GM12874 (cell line): ENCODE measurements around the gene FOXE3.

Experiments used
- CTCF ChIP-seq: IDR thresholded peaks from 2 replicates; pipeline ENCODE4 v1.5.1; 2011; ENCODE audit warnings: low read depth, mild to moderate bottlenecking, control low read depth, low read length, moderate library complexity; ENCODE audit not compliant: insufficient read depth

Gene FOXE3

GRCh38 chr1:47403321-47403910 is 12.7 kb upstream of the FOXE3 start:
- TF ChIP-seq CTCF: no peak

GRCh38 chr1:47405697-47406096 is 10.4 kb upstream of the FOXE3 start:
- TF ChIP-seq CTCF: no peak

GRCh38 chr1:47406966-47407365 is 9.1 kb upstream of the FOXE3 start:
- no peak for TF ChIP-seq CTCF

GRCh38 chr1:47407481-47407880 is 8.6 kb upstream of the FOXE3 start:
- no peak for TF ChIP-seq CTCF

GRCh38 chr1:47409311-47410067 is 6.6 kb upstream of the FOXE3 start:
- no peak for TF ChIP-seq CTCF

GRCh38 chr1:47410068-47410455 is 6.0 kb upstream of the FOXE3 start:
- no peak for TF ChIP-seq CTCF

- TF ChIP-seq CTCF: no peak
These were observed 4.6 kb upstream of the FOXE3 start for GRCh38 chr1:47411436-47411835.
